Smooth muscle cell (in vitro differentiated cells): ENCODE measurements around the gene SLC29A4. TPM values are rescaled to one million over a fixed set of nuclear protein-coding genes. Genes with fewer than 3 reads are reported as not detected.
"Not testable (repeated sequence)": the region's sequence is repeated elsewhere in the genome, so short reads cannot be mapped to it uniquely, and the experiment has no call there.

ENCODE experiments used
- DNase-seq: peaks from one replicate; lab custom pipeline; 2025; ENCODE audit not compliant: unreplicated experiment; lab: John Stamatoyannopoulos, UW
- H2AFZ ChIP-seq: fragments of 200-600 bp; sonication (generic); 2 replicates; pipeline ENCODE4 v1.6.0; 2016; ENCODE audit warnings: antibody characterized with exemption, low read depth, mild to moderate bottlenecking
- H3F3A ChIP-seq: fragments of 200-600 bp; sonication (generic); 2 replicates; pipeline ENCODE4 v1.6.0; 2017; ENCODE audit warnings: antibody characterized with exemption, low read depth
- H3K27ac ChIP-seq: fragments of 200-600 bp; sonication (generic); 2 replicates; pipeline ENCODE4 v1.5.1; 2016; ENCODE audit warnings: low read depth, mild to moderate bottlenecking
- H3K27me3 ChIP-seq: fragments of 200-600 bp; sonication (generic); 2 replicates; pipeline ENCODE4 v1.6.1; 2016; ENCODE audit warnings: low read depth, mild to moderate bottlenecking
- H3K36me3 ChIP-seq: fragments of 200-600 bp; sonication (generic); 2 replicates; pipeline ENCODE4 v1.5.1; 2016; ENCODE audit warnings: low read depth
- H3K4me1 ChIP-seq: fragments of 200-600 bp; sonication (generic); 2 replicates; pipeline ENCODE4 v1.5.1; 2016; ENCODE audit warnings: low read depth
- H3K4me2 ChIP-seq: fragments of 200-600 bp; sonication (generic); 2 replicates; pipeline ENCODE4 v1.6.0; 2016; ENCODE audit warnings: mild to moderate bottlenecking
- H3K4me3 ChIP-seq: fragments of 200-600 bp; sonication (generic); 2 replicates; pipeline ENCODE4 v1.5.1; 2016; ENCODE audit warnings: mild to moderate bottlenecking
- H3K79me2 ChIP-seq: fragments of 200-600 bp; sonication (generic); 2 replicates; pipeline ENCODE4 v1.6.0; 2016; ENCODE audit warnings: low read depth, mild to moderate bottlenecking
- H3K9ac ChIP-seq: fragments of 200-600 bp; sonication (generic); 2 replicates; pipeline ENCODE4 v1.6.0; 2016; ENCODE audit warnings: low read depth
- H3K9me3 ChIP-seq: fragments of 200-600 bp; sonication (generic); replicated peaks from 2 replicates; pipeline ENCODE4 v1.5.1; 2016; ENCODE audit warnings: low read depth
- H4K20me1 ChIP-seq: fragments of 200-600 bp; sonication (generic); 2 replicates; pipeline ENCODE4 v1.6.0; 2016; ENCODE audit warnings: low read depth
- CTCF ChIP-seq: fragments of 200-600 bp; sonication (generic); IDR thresholded peaks from 2 replicates; pipeline ENCODE4 v1.5.1; 2017; ENCODE audit warnings: borderline replicate concordance, mild to moderate bottlenecking, antibody characterized with exemption; ENCODE audit not compliant: insufficient read depth, poor library complexity, severe bottlenecking
- WGBS: methylation state at CpG from one replicate; pipeline ENCODE4 v1.1.7; 2016; ENCODE audit warnings: low lambda C conversion rate; 5-methylcytosine and 5-hydroxymethylcytosine counted together
- polyA plus RNA-seq: library from polyadenylated mRNA; unstranded; fragments of >200 nt; fragmentation: Nextera tagmentation; extraction: Ambion mirVana; gene quantifications from 2 replicates; pipeline ENCODE4 v1.2.1, GENCODE V29; 2016
- total RNA-seq: library from RNA; depleted of rRNA; stranded (reverse); fragments of >200 nt; gene quantifications from 2 replicates; pipeline ENCODE4 v1.2.3, GENCODE V29; 2014

SLC29A4 gene
- total and polyA plus RNA-seq, 2 experiments from 2014 or later: 3.7 to 16.6 TPM

- Histone ChIP-seq H3K36me3 (no peaks in the 10 kb centered on the region), H3K4me1 (no peaks in the 10 kb centered on the region), H4K20me1 (no peaks in the 10 kb centered on the region), H3F3A (no peaks in the 10 kb centered on the region), H3K27me3 (no peaks in the 10 kb centered on the region), H2AFZ (no peak overlapping the region), H3K9ac (no peak overlapping the region), H3K79me2 (no peaks in the 10 kb centered on the region), H3K27ac (no peak overlapping the region), H3K4me3 (no peak overlapping the region), H3K4me2 (no peak overlapping the region), H3K9me3 (no peaks in the 10 kb centered on the region)
- 96% methylated on average over 16 of the region's 16 CpGs for whole genome bisulfite sequencing
- no peak for DNase-seq
- TF ChIP-seq CTCF: no peak
These were observed 28.2 kb downstream of the SLC29A4 start for GRCh38 chr7:5310822-5311405.

- H4K20me1 ChIP-seq, H3K9ac ChIP-seq, H3K79me2 ChIP-seq, H3K4me2 ChIP-seq, H2AFZ ChIP-seq, H3K36me3 ChIP-seq, H3F3A ChIP-seq, H3K27me3 ChIP-seq, H3K4me1 ChIP-seq, H3K27ac ChIP-seq, H3K9me3 ChIP-seq, H3K4me3 ChIP-seq, DNase-seq: not testable (repeated sequence)
- 95% methylated on average over 20 of the region's 46 CpGs for WGBS
These were observed 29.7 kb downstream of the SLC29A4 start for GRCh38 chr7:5312276-5313070.

GRCh38 chr7:5313076-5313885 is 30.5 kb downstream of the SLC29A4 start:
- H3K4me3 ChIP-seq, H3K9me3 ChIP-seq, H2AFZ ChIP-seq, H3K27me3 ChIP-seq, H4K20me1 ChIP-seq, H3K79me2 ChIP-seq, H3K27ac ChIP-seq, H3K36me3 ChIP-seq, H3K4me1 ChIP-seq, H3K4me2 ChIP-seq, H3F3A ChIP-seq, H3K9ac ChIP-seq, DNase-seq: not testable (repeated sequence)
- WGBS: 96% methylated on average over 37 of the region's 48 CpGs

GRCh38 chr7:5314864-5315263 is 32.1 kb downstream of the SLC29A4 start:
- no peak overlapping the region for H3K4me3 ChIP-seq
- no peak overlapping the region for H2AFZ ChIP-seq
- no peaks in the 10 kb centered on the region for H3K4me1 ChIP-seq
- peaks cover 12% of the 10 kb centered on the region for H3K36me3 ChIP-seq
- H3K79me2 ChIP-seq: no peaks in the 10 kb centered on the region
- no peak for DNase-seq
- H3K27me3 ChIP-seq: no peaks in the 10 kb centered on the region
- TF ChIP-seq CTCF: no peak
- no peaks in the 10 kb centered on the region for H3F3A ChIP-seq
- H3K9ac ChIP-seq: no peak overlapping the region
- no peak overlapping the region for H3K4me2 ChIP-seq
- H4K20me1 ChIP-seq: no peaks in the 10 kb centered on the region
- no peak overlapping the region for H3K27ac ChIP-seq
- 98% methylated on average over 19 of the region's 19 CpGs for WGBS
- peaks cover 6% of the 10 kb centered on the region for H3K9me3 ChIP-seq
